Measurements from ENCODE around the gene SLC12A8.

DNA sequence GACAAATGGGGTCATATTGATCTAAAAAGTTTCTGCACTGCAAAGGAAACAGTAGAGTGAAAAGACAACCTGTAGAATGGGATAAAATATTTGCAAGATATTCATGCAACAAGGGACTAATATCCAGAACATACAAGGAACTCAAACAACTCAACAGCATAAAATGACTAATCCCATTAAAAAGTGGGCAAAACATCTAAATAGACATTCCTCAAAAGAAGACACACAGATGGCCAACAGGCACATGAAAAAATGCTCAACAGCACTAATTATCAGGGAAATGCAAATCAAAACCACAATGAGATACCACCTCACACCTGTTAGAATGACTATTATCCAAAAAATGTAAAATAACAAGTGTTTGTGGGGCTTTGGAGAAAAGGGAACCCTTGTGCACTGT lies 8.8 kb downstream of the SLC12A8 start:
- no peak for TF ChIP-seq CTCF (IDR thresholded peaks at IDR 0.05)
- TF ChIP-seq POLR2A (IDR thresholded peaks at IDR 0.05) = no peak
